IPS-NIHi7 (cell line): Measurements from ENCODE around the gene C11orf91.
"Not testable (repeated sequence)": the region's sequence is repeated elsewhere in the genome, so short reads cannot be mapped to it uniquely, and the experiment has no call there.

Source experiments
- DNase-seq: peaks from one replicate; pipeline ENCODE4 v3.0.0; 2012; ENCODE audit warnings: mixed read lengths; ENCODE audit errors: extremely low spot score

The C11orf91 gene

GRCh38 chr11:33721984-33722383 is 21.4 kb upstream of the C11orf91 start:
- DNase-seq, result no peak

- DNase-seq, result no peak
These were observed 20.8 kb upstream of the C11orf91 start for GRCh38 chr11:33721426-33721825.

DNA sequence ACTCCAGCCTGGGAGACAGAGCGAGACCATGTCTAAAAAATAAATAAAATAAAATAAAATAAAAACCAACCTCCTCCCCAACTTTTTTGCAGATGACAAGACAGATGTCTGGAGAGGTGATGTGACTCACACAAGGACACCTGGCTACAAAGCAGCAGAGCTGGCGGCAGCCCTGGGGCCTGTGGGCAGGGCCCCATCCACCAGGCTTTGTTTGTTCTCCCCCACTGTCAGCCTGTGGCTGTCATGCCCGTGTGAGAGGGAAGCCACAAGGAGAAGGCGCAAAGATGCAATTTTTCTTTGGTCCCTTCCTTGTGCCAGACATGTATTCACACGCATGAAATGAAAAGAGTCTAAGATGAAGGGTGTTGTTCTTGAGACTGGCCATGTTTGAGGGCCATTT is 19.0 kb upstream of the C11orf91 start:
- no peak for DNase-seq

DNA sequence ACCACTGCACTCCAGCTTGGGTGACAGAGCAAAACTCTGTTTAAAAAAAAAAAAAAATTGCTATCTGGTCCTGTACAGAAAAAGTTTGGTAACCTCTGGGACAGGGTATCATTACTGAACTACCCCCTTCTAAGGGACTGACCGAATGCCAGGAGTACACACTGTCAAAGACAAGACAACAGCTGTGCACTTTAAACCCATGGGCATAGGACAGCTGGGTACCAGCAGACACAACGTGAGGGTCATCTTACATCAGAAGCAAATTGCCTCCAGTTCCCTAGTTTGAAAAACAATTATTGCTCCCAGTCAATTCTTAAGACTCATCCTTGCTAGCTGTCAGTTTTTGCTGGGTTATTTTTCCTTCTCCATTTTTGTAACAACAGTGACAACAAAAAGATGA is 17.8 kb upstream of the C11orf91 start:
- no peak for DNase-seq

- DNase-seq, result no peak
These were observed 15.6 kb upstream of the C11orf91 start for GRCh38 chr11:33716243-33716642.

GRCh38 chr11:33713856-33714398 is 13.3 kb upstream of the C11orf91 start:
- DNase-seq, result no peak

DNA sequence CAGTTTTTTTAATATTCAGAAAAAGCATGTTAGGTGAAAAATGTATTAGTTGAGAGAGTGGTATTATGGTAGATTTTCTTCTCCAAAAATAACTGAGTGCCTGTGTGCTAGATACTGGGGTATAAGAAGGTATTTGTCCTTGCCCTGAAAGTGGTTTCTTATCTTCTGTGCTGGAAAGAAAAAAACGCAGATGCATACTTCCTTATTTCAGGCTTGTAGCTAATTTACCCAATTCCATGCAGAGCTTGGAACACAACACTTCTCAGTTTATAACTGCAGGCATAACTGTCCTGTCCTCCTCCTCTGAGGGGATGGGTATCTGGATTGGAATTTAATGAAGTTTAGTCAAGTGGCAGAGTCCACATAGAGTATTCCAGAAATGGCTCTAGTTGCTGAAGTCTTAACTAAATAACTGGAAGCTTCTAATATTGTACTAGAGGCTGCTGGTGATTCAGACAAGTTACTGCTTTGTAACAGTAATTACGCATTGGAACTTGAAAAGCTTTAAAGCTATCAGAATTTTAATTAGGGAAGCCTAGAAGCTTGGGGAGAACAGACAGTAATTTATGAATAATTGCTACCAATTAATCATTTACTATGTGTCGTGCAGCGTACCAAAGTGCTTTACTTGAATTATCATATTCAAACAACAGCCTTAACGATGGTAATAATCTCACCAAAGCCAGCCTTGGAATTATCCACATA is 12.7 kb upstream of the C11orf91 start:
- no peak for DNase-seq

GRCh38 chr11:33712436-33712835 is 11.8 kb upstream of the C11orf91 start:
- no peak for DNase-seq

DNA sequence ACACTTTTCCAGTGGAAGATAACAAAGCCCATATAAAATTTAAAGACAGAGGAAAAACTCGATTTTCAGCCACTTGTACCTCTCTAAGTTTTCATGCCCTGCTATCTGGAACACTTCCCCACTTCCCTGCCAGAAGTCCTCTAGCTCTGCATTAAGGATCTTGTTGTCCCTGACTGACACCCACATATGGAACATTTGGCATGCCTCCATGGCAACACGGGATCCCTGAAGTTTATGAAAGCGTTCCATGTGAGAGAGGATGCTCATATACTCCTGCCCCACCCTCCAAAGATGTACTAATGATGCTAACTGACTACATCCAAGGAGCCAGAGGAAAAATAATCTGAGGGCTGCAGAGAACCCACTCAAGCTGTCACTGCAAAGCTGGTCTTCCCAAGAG is 8.8 kb upstream of the C11orf91 start:
- no peak for DNase-seq

GRCh38 chr11:33708985-33709384 is 8.4 kb upstream of the C11orf91 start:
- no peak for DNase-seq

GRCh38 chr11:33707831-33708230 is 7.2 kb upstream of the C11orf91 start:
- DNase-seq, result not testable (repeated sequence)

DNA sequence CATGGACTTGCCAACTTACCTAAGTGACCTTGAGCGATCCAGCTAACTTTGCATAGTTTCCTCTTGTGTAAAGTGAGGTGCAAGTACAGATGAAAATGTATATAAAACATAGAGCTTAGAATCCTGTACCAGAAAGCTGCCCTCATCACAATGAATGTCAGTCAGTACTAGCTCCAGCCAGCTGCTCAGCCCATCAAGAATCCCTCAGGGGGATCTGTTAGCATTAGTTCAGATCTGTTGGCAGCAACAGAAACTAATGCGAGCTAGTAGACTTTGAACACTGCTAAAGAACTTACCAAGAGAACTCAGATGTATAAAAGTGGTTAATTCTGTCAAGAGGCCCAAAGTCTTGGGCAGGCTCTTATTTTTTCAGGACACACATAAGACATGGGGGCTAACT is 6.3 kb upstream of the C11orf91 start:
- no peak for DNase-seq

DNA sequence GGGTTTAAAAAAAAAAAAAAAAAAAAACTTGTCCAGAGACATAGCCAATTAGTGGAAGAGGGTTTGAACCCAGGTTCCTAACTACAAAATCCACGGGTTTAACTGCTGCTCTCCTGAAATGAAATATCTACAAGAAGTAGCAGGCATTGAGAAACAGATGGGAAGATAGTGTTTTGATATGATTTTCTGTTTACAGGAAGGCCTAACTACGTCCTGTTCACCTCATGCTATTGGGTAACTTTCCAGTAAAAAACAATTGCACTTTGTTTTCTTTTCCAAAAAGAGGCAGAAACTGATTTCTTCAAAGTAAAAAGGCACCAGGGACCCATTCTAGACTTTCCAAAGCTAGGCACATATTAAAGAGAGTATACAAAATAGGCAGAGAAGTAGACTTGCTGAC is 5.9 kb upstream of the C11orf91 start:
- no peak for DNase-seq

GRCh38 chr11:33704240-33705002 is 3.8 kb upstream of the C11orf91 start:
- DNase-seq, result no peak

GRCh38 chr11:33703788-33704187 is 3.2 kb upstream of the C11orf91 start:
- no peak for DNase-seq

DNA sequence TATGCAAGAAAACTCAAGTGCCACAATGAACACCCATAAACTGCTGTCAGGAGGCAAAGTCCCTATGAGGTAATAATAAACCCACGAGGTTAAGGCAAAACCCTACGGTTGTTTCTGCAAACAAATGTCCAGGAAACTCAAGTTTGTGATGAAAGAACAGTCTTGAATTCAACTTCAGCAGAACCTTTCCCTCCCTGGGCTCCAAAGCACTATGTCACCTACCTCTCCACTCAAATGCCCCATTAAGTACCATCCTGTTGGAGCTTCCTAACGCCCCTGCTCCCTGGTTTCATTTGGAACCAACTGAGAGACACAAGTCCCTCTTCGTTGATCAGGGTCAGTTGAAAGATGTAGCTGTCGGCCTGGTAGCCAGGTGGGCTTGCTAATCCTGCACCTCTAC is 2.6 kb upstream of the C11orf91 start:
- DNase-seq, result no peak

DNA sequence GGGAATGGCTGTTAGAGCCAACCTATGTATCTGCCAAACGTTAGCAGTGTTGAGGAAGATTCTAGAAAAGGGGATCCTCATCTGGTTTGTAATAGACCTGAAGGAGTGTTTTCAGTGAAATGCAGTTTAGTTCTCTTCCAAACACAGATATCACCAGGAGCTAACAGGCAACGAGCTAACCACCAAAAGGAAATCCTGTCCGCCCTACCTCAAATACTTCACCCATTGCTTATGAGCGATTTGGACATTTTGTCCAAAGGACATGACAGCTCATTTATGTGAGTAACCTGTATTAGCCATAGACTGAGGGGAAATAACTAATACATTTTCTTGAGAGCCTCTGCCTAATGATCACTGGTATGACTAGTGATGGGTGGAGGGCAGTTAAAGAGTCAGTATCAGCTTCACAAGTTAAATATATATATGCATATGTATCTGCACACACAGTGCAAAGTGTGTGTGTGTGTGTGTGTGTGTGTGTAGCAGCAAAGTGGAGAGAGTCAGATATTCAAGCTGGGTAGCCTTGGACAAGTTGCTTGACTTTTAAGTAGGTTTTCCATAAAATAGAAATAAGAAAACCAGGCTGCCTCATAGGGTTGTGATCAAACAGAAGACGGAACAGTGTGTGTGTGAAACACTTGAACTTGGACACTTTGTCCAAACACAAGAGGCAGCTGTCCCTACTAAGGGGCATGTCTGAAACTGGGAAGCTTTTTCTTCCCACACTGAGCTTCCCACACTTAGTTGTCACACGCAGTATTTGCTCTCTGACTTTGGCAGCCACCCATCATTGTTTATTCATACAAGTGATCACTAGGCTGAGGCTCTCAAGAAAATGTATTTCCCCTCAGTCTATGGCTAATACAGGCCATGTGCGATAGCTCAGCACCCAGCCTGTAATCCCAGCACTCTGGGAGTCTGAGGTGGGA is 940 bp upstream of the C11orf91 start:
- no peak for DNase-seq

DNA sequence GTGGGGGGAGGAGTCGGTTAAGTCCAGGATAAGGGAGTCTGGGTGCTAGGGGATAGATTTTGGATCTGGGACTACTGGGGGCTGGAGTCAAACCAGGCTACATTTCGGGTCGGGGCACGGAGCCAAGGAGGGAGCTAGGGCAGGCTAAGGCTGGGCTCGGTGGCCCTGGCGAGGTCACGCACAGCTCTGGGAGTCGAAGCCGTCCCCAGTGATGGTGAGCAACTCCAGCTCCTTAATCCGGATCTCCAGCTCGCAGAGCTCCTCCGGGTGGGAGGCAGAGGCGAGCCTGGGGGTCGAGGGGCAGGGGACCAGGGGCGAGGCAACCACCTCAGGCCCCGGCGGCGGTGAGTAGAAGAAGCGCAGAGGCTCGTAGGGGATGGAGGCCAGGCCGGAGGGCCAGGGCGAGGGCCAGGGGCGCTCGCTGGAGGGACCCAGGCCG is 544 bp downstream of the C11orf91 start:
- no peak for DNase-seq

- DNase-seq, result no peak
These were observed 1.0 kb downstream of the C11orf91 start for GRCh38 chr11:33699515-33700062.

GRCh38 chr11:33698921-33699320 is 1.7 kb downstream of the C11orf91 start:
- no peak for DNase-seq

- DNase-seq, result no peak
These were observed 2.6 kb downstream of the C11orf91 start for GRCh38 chr11:33697997-33698396.
